IPS-18a (cell line): ENCODE measurements around the gene DIPK1B.

ENCODE experiments used
- H3K27ac ChIP-seq: one replicate; pipeline ENCODE4 v1.5.1; 2013; ENCODE audit warnings: low read length
- H3K27me3 ChIP-seq: one replicate; pipeline ENCODE4 v1.6.1; 2013; ENCODE audit warnings: mild to moderate bottlenecking, low read length; ENCODE audit not compliant: control insufficient read depth, insufficient read depth
- H3K36me3 ChIP-seq: one replicate; pipeline ENCODE4 v1.6.1; 2013; ENCODE audit warnings: low read depth, low read length; ENCODE audit not compliant: control insufficient read depth
- H3K4me1 ChIP-seq: one replicate; pipeline ENCODE4 v1.6.1; 2013; ENCODE audit warnings: low read depth, low read length; ENCODE audit not compliant: control insufficient read depth
- H3K4me3 ChIP-seq: one replicate; pipeline ENCODE4 v1.5.1; 2013; ENCODE audit warnings: low read length
- H3K9ac ChIP-seq: one replicate; pipeline ENCODE4 v1.6.1; 2013; ENCODE audit warnings: mild to moderate bottlenecking, low read length, moderate library complexity
- H3K9me3 ChIP-seq: one replicate; pipeline ENCODE4 v1.6.1; 2013; ENCODE audit warnings: low read depth, low read length; ENCODE audit not compliant: control insufficient read depth

DIPK1B gene

DNA sequence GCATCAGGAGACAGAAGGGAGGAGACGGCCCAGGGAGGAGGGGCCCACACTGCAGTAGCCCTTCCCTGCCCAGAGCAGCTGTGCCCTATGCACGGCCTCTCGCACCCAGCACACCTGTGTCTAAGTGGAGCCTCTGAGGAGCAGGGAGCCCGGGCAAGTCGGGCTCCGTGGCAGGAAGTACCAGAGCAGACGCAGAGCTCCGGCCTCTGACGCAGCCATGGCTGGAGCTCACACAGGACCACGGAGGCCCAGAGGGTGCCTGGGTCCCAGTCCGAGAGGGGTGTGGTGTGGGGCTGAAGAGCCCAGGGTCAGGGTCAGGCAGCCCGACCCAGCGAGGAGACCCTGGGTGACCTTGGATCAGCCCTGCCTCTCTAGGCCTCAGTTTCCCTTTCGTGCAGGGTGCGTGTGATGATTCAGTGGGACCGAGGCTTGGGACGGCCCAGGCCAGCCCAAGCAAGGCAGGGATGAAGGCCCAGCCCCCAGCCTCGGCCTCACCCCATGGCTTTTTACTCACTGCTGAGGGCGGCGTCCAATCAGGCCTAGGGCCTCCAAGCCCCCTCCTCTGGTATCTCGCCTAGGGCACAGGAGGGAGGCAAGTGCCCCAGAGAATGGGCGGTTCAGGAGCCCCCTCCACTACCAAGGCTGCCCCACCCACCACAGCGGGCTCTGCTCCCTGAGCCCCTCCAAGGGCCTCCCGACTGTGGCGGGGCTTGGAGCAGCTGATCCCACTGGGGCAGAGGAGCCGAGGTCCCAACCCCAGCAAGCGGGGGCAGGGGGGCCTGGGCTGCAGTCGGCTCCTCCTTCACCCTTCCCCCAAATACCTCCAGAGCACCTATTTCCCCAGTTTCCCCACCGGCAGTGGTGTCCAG is 20.8 kb upstream of the DIPK1B start:
- Histone ChIP-seq H3K4me3 (no peak overlapping the region), H3K9me3 (no peaks in the 10 kb centered on the region), H3K36me3 (no peaks in the 10 kb centered on the region), H3K27me3 (no peaks in the 10 kb centered on the region), H3K9ac (no peak overlapping the region), H3K27ac (no peak overlapping the region), H3K4me1 (no peaks in the 10 kb centered on the region)

DNA sequence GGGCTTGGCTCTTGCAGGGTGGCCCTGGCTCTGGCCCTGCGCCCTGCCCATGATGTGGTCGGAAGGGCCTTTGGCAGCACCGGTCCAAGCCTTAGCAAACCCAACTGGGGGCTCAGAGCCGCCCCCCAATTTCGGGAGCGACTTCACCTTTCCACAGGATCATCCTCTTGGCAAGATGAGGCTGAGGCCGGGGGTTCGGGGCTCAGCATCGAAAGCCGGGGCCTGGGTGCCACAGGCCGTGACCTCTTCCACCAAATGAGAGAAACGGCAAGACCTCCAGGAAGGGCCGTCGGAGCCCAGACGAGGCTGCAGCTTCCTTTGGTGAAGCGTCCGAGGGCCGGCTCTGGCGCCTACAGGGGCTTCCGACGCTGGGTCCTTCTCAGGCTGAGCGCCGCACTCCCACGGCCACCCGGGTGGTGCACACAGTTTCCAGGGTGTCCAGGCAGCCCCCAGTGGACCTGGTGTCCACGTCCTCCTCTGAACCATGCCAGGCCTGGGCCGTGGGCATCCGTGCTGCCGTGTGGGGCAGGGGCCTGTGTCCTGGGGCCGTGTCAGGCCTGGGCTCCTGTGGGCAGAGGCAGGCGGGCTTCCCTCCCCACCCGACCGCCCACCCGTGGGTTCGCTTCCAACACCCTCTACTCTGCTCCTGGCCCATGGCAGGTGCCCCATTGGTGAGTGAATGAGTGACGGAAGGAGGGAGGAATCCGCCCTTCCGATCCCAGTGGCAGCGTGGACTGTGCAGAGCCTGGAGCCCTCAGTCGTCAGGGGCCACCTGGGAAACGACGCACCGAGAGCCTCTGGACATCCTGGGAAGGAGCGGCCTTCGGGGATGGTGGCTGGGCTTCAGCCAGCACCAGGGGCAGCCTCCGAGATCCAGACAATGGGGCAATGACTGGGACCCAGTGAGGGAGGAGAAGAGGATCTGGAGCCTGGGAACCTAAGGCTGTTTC is 19.9 kb upstream of the DIPK1B start:
- H3K9ac ChIP-seq, result no peak overlapping the region
- no peaks in the 10 kb centered on the region for H3K4me1 ChIP-seq
- no peak overlapping the region for H3K4me3 ChIP-seq
- H3K36me3 ChIP-seq, result no peaks in the 10 kb centered on the region
- no peaks in the 10 kb centered on the region for H3K27me3 ChIP-seq
- H3K27ac ChIP-seq, result no peak overlapping the region
- H3K9me3 ChIP-seq, result no peaks in the 10 kb centered on the region

DNA sequence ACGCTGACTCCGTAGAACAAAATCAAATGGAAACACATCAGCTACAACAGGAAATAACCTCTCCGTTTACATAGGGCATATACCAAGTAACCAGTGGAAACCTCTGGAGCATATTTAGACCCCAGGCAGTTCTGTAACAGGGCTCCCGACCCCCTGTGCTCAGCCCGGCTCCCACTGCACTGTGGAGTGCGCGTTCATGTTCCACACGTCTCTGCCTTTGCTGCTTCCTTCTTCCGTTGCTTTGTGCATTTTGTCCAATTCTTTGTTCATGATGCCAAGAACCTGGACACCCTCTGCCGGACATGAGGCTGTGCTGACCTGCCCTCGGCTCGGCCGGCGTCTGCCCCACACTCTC is 19.3 kb upstream of the DIPK1B start:
- Histone ChIP-seq H3K27ac (no peak overlapping the region), H3K4me3 (no peak overlapping the region), H3K4me1 (no peaks in the 10 kb centered on the region), H3K27me3 (no peaks in the 10 kb centered on the region), H3K36me3 (no peaks in the 10 kb centered on the region), H3K9me3 (no peaks in the 10 kb centered on the region), H3K9ac (no peak overlapping the region)

DNA sequence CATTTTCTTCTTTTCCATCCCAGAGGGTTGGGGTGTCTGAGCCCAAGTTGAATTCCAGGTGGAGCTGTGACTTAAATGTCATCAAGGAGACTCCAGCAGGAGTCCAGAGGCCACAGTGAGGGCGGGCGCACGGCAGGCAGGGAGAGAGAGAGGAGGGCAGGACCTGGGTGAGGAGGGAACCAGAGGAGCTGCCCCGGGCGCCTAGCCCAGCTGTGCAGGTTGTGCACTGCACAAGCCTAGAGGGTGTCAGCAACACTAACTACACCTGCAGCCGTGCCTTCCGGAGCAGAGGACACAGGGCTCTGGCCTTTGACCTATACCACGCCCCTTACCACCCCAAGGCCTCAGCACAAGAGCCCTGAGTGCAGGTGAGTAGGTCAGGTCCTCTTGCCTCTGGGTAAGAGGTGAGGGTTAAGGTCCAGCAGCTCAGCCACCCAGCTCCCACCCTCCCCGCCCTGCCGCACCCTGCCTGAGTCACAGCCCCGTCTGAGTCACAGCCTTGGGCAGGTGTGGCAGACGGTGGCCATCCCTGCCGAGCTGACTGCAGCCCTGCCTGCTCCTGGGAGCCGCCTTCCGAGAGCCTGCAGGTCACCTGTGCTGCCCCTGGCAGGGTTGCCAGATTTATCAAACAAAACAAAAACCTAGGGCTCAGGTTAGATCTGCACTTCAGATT is 18.7 kb upstream of the DIPK1B start:
- Histone ChIP-seq H3K9me3 (no peaks in the 10 kb centered on the region), H3K4me3 (no peak overlapping the region), H3K27ac (no peak overlapping the region), H3K27me3 (no peaks in the 10 kb centered on the region), H3K4me1 (no peaks in the 10 kb centered on the region), H3K9ac (no peak overlapping the region), H3K36me3 (no peaks in the 10 kb centered on the region)

DNA sequence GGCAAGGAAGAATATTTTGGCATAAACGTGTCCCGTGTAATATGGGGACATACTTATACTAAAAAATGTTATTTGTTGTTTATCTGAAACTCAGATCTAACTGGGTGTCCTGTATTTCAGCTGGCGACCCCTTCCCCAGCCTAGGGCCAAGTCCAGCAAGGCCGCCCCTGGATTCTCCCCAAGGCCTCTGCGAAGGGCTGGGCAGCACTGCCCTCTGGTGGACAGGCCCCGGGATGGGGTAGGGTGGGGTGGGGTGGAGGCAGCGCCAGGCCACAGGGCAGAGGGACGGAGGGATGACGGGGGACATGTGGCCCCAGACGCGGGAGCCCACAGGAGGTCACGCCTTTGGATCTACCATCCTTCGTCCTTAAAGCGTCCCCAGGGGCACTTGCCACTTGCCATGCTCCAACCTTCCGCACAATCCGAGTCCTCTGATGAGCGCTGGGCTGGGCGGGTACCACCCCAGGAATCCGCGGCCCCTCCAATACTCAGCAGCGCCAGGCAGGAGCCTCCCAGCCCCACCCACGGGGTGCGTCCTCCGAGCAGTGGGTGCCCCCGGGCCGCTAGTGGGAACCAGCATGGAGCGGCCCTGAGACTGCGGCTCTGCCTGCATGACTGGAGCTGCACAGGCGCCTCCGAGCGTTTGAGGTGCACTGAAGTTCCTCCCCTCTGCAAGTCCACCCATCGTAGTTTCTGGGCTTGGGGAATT is 18.1 kb upstream of the DIPK1B start:
- Histone ChIP-seq H3K4me3 (no peak overlapping the region), H3K27ac (no peak overlapping the region), H3K4me1 (no peaks in the 10 kb centered on the region), H3K36me3 (no peaks in the 10 kb centered on the region), H3K9ac (no peak overlapping the region), H3K9me3 (no peaks in the 10 kb centered on the region), H3K27me3 (no peaks in the 10 kb centered on the region)

DNA sequence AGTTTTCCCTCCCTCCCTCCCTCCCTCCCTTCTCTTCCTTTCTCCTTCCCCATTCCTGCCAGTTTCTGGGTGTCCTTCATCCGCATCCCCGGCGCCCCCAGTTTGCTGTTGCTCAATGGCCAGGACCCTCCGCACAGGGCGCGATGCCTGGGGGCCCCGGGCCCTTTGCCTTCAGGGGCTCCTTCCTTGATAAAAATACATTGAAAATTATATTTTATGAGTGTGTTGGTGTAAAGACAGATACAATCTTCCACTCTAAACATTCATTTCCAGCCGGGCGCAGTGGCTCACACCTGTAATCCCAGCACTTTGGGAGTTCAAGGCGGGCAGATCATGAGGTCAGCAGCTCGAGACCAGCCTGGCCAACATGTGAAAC is 17.5 kb upstream of the DIPK1B start:
- H3K27me3 ChIP-seq, result no peaks in the 10 kb centered on the region
- no peak overlapping the region for H3K4me3 ChIP-seq
- H3K36me3 ChIP-seq, result no peaks in the 10 kb centered on the region
- no peaks in the 10 kb centered on the region for H3K4me1 ChIP-seq
- no peak overlapping the region for H3K27ac ChIP-seq
- no peak overlapping the region for H3K9ac ChIP-seq
- no peaks in the 10 kb centered on the region for H3K9me3 ChIP-seq

DNA sequence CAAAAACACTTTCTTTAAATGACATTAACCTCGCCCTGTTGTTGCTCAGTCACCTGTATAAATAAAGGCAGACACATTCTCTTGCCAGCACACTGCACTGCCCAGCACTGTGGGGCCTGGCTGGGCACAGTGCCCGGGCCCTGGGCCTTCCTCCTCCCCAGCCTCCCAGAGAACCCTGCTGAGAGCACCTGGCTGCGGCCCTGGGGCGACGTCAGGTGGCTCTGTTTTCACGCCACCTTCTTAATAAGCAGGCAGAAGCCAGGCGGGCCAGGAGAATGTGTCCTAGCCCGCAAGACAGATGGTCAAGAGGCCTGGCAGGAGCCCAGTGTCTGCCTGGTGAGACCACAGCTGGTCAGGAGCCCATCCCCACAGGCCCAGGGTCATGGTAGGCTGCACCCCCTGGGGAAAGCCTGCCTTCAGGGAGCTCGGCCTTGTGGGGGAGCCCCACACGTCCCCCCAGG is 16.9 kb upstream of the DIPK1B start:
- Histone ChIP-seq H3K4me3 (no peak overlapping the region), H3K27ac (no peak overlapping the region), H3K9ac (no peak overlapping the region)

DNA sequence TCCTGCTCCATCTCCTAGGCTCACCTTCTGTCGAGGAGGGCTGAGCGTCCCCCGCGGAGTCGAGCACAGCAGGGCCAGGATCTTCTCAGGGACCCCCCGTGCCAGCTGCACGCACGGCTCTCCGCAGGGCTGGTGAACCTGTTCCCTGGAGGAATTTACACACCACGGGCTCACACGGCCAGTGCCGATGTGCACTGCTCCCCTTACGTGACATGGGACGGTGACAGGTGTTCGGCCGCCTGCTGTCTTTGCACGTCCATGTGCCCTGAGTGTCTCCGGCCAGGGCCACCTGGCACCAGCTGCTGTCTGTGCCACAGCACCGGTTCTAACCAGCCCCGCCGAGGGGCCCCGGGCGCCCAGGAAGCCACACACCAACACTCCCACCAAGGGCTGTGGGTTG is 16.4 kb upstream of the DIPK1B start:
- Histone ChIP-seq H3K9ac (no peak overlapping the region), H3K27ac (no peak overlapping the region), H3K4me3 (no peak overlapping the region), H3K36me3 (no peaks in the 10 kb centered on the region), H3K4me1 (peaks cover under 1% of the 10 kb centered on the region), H3K9me3 (no peaks in the 10 kb centered on the region), H3K27me3 (peaks cover 7% of the 10 kb centered on the region)

More for the DNA sequence above, 16.9 kb upstream of the DIPK1B start:
- Histone ChIP-seq H3K36me3 (no peaks in the 10 kb centered on the region), H3K9me3 (no peaks in the 10 kb centered on the region), H3K27me3 (peaks cover 2% of the 10 kb centered on the region), H3K4me1 (no peaks in the 10 kb centered on the region)

DNA sequence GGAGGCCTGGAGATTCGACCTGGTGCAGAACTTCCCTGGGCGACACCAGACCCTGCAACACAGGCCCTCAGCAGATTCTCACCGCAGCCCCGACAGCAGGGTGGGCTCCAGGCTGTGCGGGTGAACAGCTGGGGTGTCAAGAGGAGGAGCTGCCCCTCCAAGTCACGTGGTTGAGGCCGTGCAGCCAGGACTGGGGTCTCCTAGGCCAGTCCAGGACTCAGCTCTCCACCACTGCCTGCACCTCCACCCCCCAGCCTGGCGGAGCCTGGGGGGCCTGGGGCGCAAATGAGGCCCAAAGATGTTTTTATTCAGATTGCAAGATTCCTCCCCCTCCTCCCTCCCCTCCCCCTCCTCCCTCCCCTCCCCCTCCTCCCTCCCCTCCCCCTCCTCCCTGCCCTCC is 15.9 kb upstream of the DIPK1B start:
- Histone ChIP-seq H3K27ac (no peak overlapping the region), H3K4me3 (no peak overlapping the region), H3K4me1 (peaks cover 6% of the 10 kb centered on the region), H3K9ac (no peak overlapping the region), H3K9me3 (no peaks in the 10 kb centered on the region), H3K27me3 (peaks cover 13% of the 10 kb centered on the region), H3K36me3 (no peaks in the 10 kb centered on the region)

DNA sequence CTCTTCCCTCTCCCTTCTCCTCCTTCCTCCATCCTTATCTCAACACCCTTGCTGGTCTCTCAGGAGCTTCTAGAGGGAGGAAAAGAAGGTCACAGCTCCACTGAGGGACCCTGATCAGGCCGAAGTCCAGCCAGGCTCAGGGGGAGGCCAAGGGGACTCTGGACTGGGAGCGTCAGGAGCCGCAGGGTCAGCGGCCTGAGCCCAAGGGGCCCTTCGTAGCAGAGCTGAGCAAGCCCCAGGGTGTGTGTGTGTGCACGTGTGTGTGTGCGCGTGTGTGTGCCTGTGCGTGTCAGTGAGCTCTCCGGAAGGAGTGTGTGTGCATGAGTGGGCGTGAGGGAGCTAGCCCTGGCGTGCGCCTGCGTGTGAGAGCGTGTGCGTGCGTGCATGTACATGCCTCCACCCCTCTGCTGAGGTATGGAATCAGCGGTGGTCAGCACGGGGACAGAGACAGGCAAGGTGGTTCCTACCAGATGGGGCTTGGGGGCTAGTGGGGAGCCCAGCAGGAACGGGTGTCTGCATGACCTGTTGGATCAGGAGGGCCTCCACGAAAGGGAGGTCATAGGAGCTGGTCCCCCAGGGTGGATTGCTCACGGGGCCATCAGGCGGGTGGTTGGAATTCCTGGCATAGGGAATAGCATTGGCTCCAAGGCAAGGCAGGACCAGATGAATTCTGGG is 15.1 kb upstream of the DIPK1B start:
- Histone ChIP-seq H3K9me3 (no peaks in the 10 kb centered on the region), H3K4me1 (peaks cover 7% of the 10 kb centered on the region), H3K9ac (no peak overlapping the region), H3K27ac (no peak overlapping the region), H3K27me3 (peaks cover 15% of the 10 kb centered on the region), H3K36me3 (no peaks in the 10 kb centered on the region), H3K4me3 (no peak overlapping the region)
